OCI-LY3 (cell line): ENCODE measurements around the gene SLAMF6.

ENCODE experiments used
- CTCF ChIP-seq: fragments of 200-600, 300-600 bp; sonication (generic); IDR thresholded peaks from 2 replicates; pipeline ENCODE4 v1.5.1; 2014; ENCODE audit warnings: antibody characterized with exemption, low read length, low read depth
- EZH2phosphoT487 ChIP-seq: fragments of 200-600 bp; shearing (Covaris generic); IDR thresholded peaks from 2 replicates; pipeline ENCODE4 v1.6.1; 2018; ENCODE audit warnings: antibody characterized with exemption, mixed run types, low read depth

GRCh38 chr1:160499631-160500030, 23.4 kb downstream of the SLAMF6 start:
- TF ChIP-seq CTCF (no peak), EZH2phosphoT487 (no peak)
